AG04449 (cell line): Measurements from ENCODE around the gene B3GALT6.

Experiments
- CTCF ChIA-PET: fragments of 350-600 bp; formaldehyde crosslinking; extraction: SDS; loops from one replicate; lab custom pipeline; 2021; ENCODE audit warnings: antibody characterized with exemption; lab: Yijun Ruan, JAX
- POLR2A ChIA-PET: fragments of 400-600, 350-600 bp; formaldehyde crosslinking; extraction: SDS; loops from one replicate; lab custom pipeline; 2020; ENCODE audit warnings: antibody characterized with exemption, inconsistent platforms; lab: Yijun Ruan, JAX
- DNase-seq: peaks from one replicate; pipeline ENCODE4 v3.0.0-alpha.2; 2010; ENCODE audit warnings: low read depth, low spot score
- H3K4me3 ChIP-seq: 2 replicates; pipeline ENCODE4 v1.5.1; 2011; ENCODE audit warnings: low read depth, mild to moderate bottlenecking, control low read depth, low read length
- TF ChIP-seq, protein P1 (sequence below): IDR thresholded peaks from one replicate; pipeline ENCODE4 v1.5.1; 2011; ENCODE audit warnings: mild to moderate bottlenecking, moderate library complexity, low read length, control low read depth, inconsistent platforms; ENCODE audit not compliant: insufficient read depth; ENCODE audit errors: missing control alignments

The B3GALT6 gene

DNA sequence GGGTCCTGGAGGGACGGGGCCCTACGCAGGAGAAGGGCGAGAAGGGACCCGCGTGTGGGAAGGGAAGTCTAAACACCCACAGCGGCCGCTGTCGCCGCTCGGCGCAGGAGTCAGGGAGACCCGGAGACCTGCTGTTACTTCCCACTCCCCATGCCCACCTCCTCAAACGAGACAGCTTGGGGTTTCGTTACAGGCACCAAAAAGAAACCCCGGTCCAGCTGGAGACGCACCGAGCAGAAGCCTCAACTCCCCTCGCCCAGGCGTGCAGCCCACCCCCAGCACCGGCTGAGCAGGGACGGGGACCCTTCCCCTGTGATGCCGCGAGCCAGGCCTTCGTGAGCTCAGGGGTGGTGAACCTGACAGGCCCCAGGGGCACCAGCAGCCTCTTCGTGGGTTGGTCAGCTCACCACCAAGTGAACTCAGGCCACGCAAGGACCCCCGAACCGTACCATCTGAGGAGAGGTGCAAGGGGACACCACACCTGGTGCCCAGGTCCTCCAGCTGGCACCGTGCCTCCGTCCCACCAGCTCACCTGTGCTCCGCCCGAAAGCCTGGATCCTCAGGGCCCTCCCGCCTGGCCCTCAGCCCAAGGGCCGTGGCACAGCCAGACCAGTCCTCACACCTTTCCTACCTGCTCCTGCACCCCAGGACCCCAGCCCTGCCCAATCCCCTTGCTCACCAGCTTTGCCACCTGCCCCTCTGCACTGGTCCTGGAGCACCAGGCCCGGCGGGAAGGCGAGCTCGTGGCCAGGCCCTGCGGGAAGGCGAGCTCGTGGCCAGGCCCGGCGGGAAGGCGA is 5.3 kb upstream of the B3GALT6 start:
- CTCF ChIA-PET = no interaction called here
- TF ChIP-seq, protein P1, sequence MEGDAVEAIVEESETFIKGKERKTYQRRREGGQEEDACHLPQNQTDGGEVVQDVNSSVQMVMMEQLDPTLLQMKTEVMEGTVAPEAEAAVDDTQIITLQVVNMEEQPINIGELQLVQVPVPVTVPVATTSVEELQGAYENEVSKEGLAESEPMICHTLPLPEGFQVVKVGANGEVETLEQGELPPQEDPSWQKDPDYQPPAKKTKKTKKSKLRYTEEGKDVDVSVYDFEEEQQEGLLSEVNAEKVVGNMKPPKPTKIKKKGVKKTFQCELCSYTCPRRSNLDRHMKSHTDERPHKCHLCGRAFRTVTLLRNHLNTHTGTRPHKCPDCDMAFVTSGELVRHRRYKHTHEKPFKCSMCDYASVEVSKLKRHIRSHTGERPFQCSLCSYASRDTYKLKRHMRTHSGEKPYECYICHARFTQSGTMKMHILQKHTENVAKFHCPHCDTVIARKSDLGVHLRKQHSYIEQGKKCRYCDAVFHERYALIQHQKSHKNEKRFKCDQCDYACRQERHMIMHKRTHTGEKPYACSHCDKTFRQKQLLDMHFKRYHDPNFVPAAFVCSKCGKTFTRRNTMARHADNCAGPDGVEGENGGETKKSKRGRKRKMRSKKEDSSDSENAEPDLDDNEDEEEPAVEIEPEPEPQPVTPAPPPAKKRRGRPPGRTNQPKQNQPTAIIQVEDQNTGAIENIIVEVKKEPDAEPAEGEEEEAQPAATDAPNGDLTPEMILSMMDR = no peak
- no peak overlapping the region for H3K4me3 ChIP-seq
- DNase-seq = no peak
- POLR2A ChIA-PET = interaction anchor here (0.5 kb wide), 1 partner anchor 52 kb away, joined by 3 read pairs; no protein-coding TSS in a partner anchor

DNA sequence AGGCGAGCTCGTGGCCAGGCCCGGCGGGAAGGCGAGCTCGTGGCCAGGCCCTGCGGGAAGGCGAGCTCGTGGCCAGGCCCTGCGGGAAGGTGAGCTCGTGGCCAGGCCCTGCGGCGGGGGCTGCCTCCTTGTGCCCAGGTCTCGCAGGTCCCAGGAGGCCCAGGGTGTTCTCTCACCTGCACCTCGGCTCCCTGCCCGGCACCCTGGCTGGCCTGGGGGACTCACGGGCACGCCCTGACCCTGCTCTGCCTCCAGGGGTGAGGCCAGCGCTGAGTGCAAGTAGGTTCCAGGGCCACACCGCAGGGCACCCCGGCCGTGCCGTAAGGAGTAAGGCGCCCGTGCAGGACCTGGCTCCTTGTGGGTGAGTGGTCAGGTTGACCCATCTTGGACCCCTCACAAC is 4.7 kb upstream of the B3GALT6 start:
- DNase-seq = no peak
- ChIA-PET CTCF (interaction anchor here (4.5 kb wide), 1 partner anchor 107 kb away, joined by 59 read pairs; no protein-coding TSS in a partner anchor), POLR2A (no interaction called here)
- H3K4me3 ChIP-seq = no peak overlapping the region
- TF ChIP-seq, protein P1 = no peak

- DNase-seq = no peak
- ChIA-PET CTCF (interaction anchor here (4.5 kb wide), 1 partner anchor 107 kb away, joined by 59 read pairs; no protein-coding TSS in a partner anchor), POLR2A (no interaction called here)
- no peak overlapping the region for H3K4me3 ChIP-seq
- TF ChIP-seq, protein P1 = no peak
These were observed 3.9 kb upstream of the B3GALT6 start for GRCh38 chr1:1228187-1228586.

DNA sequence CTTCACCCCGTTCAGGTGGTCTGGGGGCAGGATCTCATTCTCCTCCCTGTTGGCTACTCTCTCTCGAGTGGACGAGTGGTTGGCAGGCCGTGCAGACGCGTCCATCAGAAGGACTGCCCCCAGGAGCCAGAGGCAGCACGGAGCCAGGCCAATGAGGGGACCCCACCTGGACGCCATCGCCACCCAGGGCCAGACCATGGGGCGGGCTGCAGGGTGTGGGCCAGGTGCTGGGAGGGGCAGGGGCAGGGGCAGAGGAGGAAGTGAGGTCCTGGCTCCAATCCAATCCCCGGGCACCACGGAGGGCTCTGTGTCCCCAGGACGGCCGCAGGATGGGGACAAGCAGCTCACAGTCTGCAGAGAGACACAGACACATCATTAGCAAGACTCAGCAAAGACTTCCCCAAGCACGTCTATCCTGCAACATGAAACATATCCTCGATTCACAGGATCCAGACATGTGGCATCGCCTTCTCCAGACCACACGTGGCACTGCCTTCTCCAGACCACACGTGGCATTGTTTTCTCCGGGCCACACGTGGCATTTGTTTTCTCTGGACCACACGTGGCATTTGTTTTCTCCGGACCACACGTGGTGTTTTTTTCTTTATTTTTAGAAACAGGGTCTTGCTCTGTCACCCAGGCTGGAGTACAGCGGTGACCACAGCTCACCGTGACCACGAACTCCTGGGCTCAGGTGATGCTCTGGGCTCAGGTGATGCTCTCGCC is 3.3 kb upstream of the B3GALT6 start:
- ChIA-PET POLR2A (no interaction called here), CTCF (interaction anchor here (1.4 to 4.5 kb wide), 2 partner anchors 21 to 108 kb away, joined by 3 to 59 read pairs; no protein-coding TSS in a partner anchor)
- DNase-seq = no peak
- no peak overlapping the region for H3K4me3 ChIP-seq
- TF ChIP-seq, protein P1 = no peak

DNA sequence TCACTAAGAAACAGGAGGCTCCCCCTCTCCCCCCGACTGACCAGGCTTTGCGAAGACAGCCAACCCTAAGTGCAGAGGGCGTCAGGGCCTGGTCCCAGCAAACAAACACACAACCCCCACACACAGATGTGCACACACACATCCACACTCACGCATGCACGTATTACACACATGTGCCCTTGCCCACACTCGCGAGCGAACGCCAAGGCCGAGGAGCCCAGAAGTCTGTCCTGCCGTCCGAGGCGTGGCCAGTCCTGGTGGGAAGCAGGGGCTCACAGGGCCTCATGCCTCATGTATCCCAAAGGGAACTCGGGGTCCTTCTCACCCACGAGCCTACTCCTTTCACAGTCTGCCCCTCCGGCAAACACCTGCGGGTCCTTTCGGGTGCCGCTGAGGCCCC is 2.3 kb upstream of the B3GALT6 start:
- DNase-seq = no peak
- CTCF ChIA-PET = interaction anchor here (1.4 to 4.5 kb wide), 2 partner anchors 20 to 109 kb away, joined by 3 to 59 read pairs; no protein-coding TSS in a partner anchor
- H3K4me3 ChIP-seq = no peak overlapping the region; the same call in 1 of the 2 replicates

More for the DNA sequence above, 2.3 kb upstream of the B3GALT6 start:
- POLR2A ChIA-PET = no interaction called here
- TF ChIP-seq, protein P1 = no peak
